Naive thymus-derived CD4-positive, alpha-beta T cell (primary cell): ENCODE data around the gene FNIP1. TPM values are rescaled to one million over a fixed set of nuclear protein-coding genes. Genes with fewer than 3 reads are reported as not detected.

Experiments
- ATAC-seq: fragments of 150-1000 bp; cut with Tn5 transposase; 2 replicates; pipeline ENCODE4 v1.10.0; 2021; ENCODE audit warnings: mild to moderate bottlenecking, moderate library complexity
- CTCF ChIA-PET: fragments of 350-600 bp; sonication (Branson Sonifier 250); formaldehyde crosslinking; loops from one replicate; lab custom pipeline; 2021; ENCODE audit warnings: antibody characterized with exemption; lab: Charles Lee
- POLR2A ChIA-PET: fragments of 350-600 bp; sonication (Branson Sonifier 250); formaldehyde crosslinking; loops from one replicate; lab custom pipeline; 2021; ENCODE audit warnings: antibody characterized with exemption, inconsistent platforms; lab: Charles Lee
- DNase-seq, 9 donors: peaks; one replicate each; pipeline versions ENCODE4 v3.0.0 to v3.0.0-alpha.2; 2020 to 2022; ENCODE audit warnings: mixed read lengths in 1 of 9
- H3K27ac ChIP-seq: one replicate; pipeline ENCODE4 v1.7.0; 2013; ENCODE audit warnings: mild to moderate bottlenecking, low read depth, low read length, moderate library complexity
- H3K27me3 ChIP-seq, 2 donors: one replicate each; pipeline ENCODE4 v1.7.0; 2013; ENCODE audit warnings: low read length in 2 of 2, mild to moderate bottlenecking in 2 of 2, moderate library complexity in 2 of 2; ENCODE audit not compliant: control insufficient read depth in 2 of 2, insufficient read depth in 2 of 2
- H3K36me3 ChIP-seq, 3 experiments: 1 replicate in 2 of 3; 2 replicates in 1 of 3; pipeline ENCODE4 v1.7.0; 2013; ENCODE audit warnings: low read length in 3 of 3, mild to moderate bottlenecking in 3 of 3, moderate library complexity in 1 of 3; ENCODE audit not compliant: insufficient read depth in 3 of 3, control insufficient read depth in 2 of 3
- H3K4me1 ChIP-seq, 2 donors: one replicate each; pipeline ENCODE4 v1.7.0; 2013; ENCODE audit warnings: low read length in 2 of 2, mild to moderate bottlenecking in 2 of 2, moderate library complexity in 1 of 2; ENCODE audit not compliant: control insufficient read depth in 2 of 2, insufficient read depth in 2 of 2
- H3K4me3 ChIP-seq: 2 replicates; pipeline ENCODE4 v1.7.0; 2013; ENCODE audit warnings: mild to moderate bottlenecking, low read length
- H3K9me3 ChIP-seq, 3 experiments: 1 replicate in 2 of 3; 2 replicates in 1 of 3; pipeline ENCODE4 v1.7.0; 2013; ENCODE audit warnings: low read length in 3 of 3; ENCODE audit not compliant: control insufficient read depth in 2 of 3
- H3K27ac Mint-ChIP-seq, 9 donors: one replicate each; pipeline ENCODE4 v1.8.0; 2020 to 2022; ENCODE audit warnings: mixed read lengths in 9 of 9, mild to moderate bottlenecking in 8 of 9, moderate library complexity in 5 of 9, inconsistent platforms in 2 of 9
- H3K27me3 Mint-ChIP-seq, 5 donors: one replicate each; pipeline ENCODE4 v1.8.0; 2021 to 2022; ENCODE audit warnings: mixed read lengths in 5 of 5, mild to moderate bottlenecking in 1 of 5
- H3K36me3 Mint-ChIP-seq, 5 donors: one replicate each; pipeline ENCODE4 v1.8.0; 2020 to 2022; ENCODE audit warnings: mixed read lengths in 5 of 5, mild to moderate bottlenecking in 3 of 5, inconsistent platforms in 1 of 5
- H3K4me1 Mint-ChIP-seq, 7 donors: one replicate each; pipeline ENCODE4 v1.8.0; 2020 to 2022; ENCODE audit warnings: mixed read lengths in 7 of 7, mild to moderate bottlenecking in 3 of 7, inconsistent platforms in 1 of 7
- H3K4me3 Mint-ChIP-seq, 10 donors: one replicate each; pipeline ENCODE4 v1.8.0; 2020 to 2022; ENCODE audit warnings: mild to moderate bottlenecking in 10 of 10, mixed read lengths in 10 of 10, moderate library complexity in 6 of 10, inconsistent platforms in 2 of 10
- H3K9me3 Mint-ChIP-seq, 11 donors: one replicate each; pipeline ENCODE4 v1.8.0; 2020 to 2022; ENCODE audit warnings: mixed read lengths in 11 of 11, mild to moderate bottlenecking in 4 of 11, inconsistent platforms in 1 of 11, moderate library complexity in 1 of 11
- intact Hi-C, 2 donors: fragments of 100-400 bp; cut with micrococcal nuclease; formaldehyde crosslinking; loops; one replicate each; pipeline ENCODE4 v1.15.1; 2023
- polyA plus RNA-seq, 2 donors: library from polyadenylated mRNA; unstranded; fragments of 300-500 nt; fragmentation: Illumina TruSeq; gene quantifications; one replicate each; pipeline ENCODE4 v1.2.3, GENCODE V29; 2021
- total RNA-seq, 6 experiments: library from RNA in 5 of 6; stranded (reverse) in 5 of 6; gene quantifications; 1 replicate in 5 of 6; 2 replicates in 1 of 6; pipeline ENCODE4 v1.2.3 and lab custom pipeline; 2021 to 2026

The FNIP1 gene
- total and polyA plus RNA-seq, 7 experiments from 2014 or later, result 8.8 to 48.5 (median 30.6) TPM

GRCh38 chr5:131789765-131790164 lies 7.1 kb downstream of the FNIP1 start:
- peaks cover 6 to 11% of the 10 kb centered on the region in 2 donors for H3K4me1 ChIP-seq
- Mint-ChIP-seq H3K4me3 (peak overlapping the region in 2 of 10 donors; percentile 2 to 24), H3K4me1 (peaks cover 30 to 78% (median 70%) of the 10 kb centered on the region in 7 donors), H3K27me3 (no peaks in the 10 kb centered on the region), H3K9me3 (peaks cover 0 to 1% (median 0%) of the 10 kb centered on the region in 11 donors), H3K27ac (peak overlapping the region in 2 of 9 donors; percentile 8), H3K36me3 (peaks cover 5 to 28% (median 13%) of the 10 kb centered on the region in 5 donors)
- DNase-seq (no peak), ATAC-seq (no peak)
- intact Hi-C loops, result loop anchor here in 1 of 2 donors (10.0 kb wide), 3 partner anchors 345 to 1175 kb away; partner anchors contain the start of genes AFF4 and KIF3A
- ChIA-PET POLR2A (no interaction called here), CTCF (interaction anchor here (0.7 kb wide), 1 partner anchor 36 kb away, joined by 3 read pairs; no protein-coding TSS in a partner anchor)
- no peaks in the 10 kb centered on the region for H3K27me3 ChIP-seq
- no peak overlapping the region for H3K27ac ChIP-seq
- H3K9me3 ChIP-seq, result no peaks in the 10 kb centered on the region
- no peak overlapping the region for H3K4me3 ChIP-seq
- H3K36me3 ChIP-seq, result no peaks in the 10 kb centered on the region

DNA sequence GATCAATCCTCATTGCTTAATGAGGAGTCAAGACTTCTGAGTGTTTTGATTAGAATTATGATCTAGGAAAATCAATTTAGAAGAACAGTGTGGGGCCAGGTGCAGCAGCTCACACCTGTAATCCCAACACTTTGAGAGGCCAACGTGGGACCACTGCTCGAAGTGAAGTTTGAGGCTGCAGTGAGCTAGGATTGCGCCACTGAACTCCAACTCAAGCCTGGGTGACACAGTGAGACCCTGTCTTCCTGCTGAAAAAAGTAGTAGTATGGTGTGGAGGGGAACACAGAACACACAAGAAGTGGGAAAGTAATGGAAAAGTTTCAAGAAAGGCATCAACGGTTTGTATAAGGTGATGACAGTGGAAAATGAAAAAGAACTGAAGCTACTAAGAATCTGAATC lies 9.1 kb downstream of the FNIP1 start:
- no peak for ATAC-seq
- Histone ChIP-seq H3K27ac (no peak overlapping the region), H3K4me1 (peaks cover 0 to 11% of the 10 kb centered on the region in 2 donors), H3K4me3 (no peak overlapping the region), H3K9me3 (no peaks in the 10 kb centered on the region), H3K36me3 (no peaks in the 10 kb centered on the region), H3K27me3 (no peaks in the 10 kb centered on the region)
- H3K4me3 Mint-ChIP-seq, result peak overlapping the region in 2 of 10 donors; percentile 1 to 27
- H3K9me3 Mint-ChIP-seq, result no peaks in the 10 kb centered on the region
- peaks cover 5 to 20% (median 15%) of the 10 kb centered on the region in 5 donors for H3K36me3 Mint-ChIP-seq
- peak overlapping the region in 2 of 9 donors; percentile 11 to 72 for H3K27ac Mint-ChIP-seq
- DNase-seq, result no peak
- intact Hi-C loops, result loop anchor here in 1 of 2 donors (2.0 kb wide), 1 partner anchor 17 kb away; no protein-coding TSS in a partner anchor
- POLR2A ChIA-PET, result interaction anchor here (0.7 to 1.4 kb wide), 2 partner anchors 9 to 34 kb away, joined by 3 to 5 read pairs; partner anchors contain the start of gene FNIP1
- peaks cover 28 to 73% (median 68%) of the 10 kb centered on the region in 7 donors for H3K4me1 Mint-ChIP-seq
- CTCF ChIA-PET, result no interaction called here
- H3K27me3 Mint-ChIP-seq, result no peaks in the 10 kb centered on the region

DNA sequence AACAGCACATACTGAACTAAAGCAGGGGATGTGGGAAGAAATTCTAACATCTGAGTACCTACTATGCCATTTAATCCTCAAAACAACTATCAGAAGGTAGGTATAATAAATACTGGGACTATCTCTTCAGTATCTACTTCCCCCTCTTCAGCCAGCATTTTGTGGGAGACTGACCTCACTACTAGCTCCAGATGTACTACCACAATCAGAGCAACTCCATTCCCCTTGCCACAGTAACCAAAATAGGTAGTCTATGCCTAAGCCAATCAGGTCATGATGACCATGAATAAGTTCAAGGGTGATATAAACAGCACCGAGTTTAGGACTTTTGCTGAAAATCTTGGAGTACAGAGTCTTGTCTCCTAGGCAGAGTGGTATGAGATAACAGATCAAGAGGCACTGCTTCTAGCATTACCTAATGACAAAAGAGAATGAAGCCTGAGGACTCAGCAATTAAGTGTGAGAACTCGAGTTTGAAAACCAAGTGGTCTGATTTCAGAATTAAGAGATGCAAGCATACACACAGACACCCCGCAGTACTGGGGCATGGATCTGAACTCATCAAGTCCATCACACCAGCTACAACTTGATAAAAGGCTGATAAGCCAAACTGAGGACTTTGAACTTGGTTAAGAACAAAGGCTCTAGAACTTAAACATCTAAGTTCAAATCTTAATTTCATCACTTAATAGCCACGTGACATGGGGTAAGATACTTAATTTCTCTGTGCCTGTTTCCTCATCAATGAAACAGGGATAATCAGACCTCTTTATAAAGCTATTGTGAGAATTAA lies 9.7 kb downstream of the FNIP1 start:
- intact Hi-C loops, result loop anchor here in 1 of 2 donors (2.0 kb wide), 1 partner anchor 16 kb away; no protein-coding TSS in a partner anchor
- ATAC-seq, result no peak
- H3K27me3 ChIP-seq, result no peaks in the 10 kb centered on the region
- Mint-ChIP-seq H3K36me3 (peaks cover 5 to 24% (median 21%) of the 10 kb centered on the region in 5 donors), H3K9me3 (no peaks in the 10 kb centered on the region), H3K27me3 (no peaks in the 10 kb centered on the region), H3K4me1 (peaks cover 32 to 76% (median 69%) of the 10 kb centered on the region in 7 donors), H3K4me3 (peak overlapping the region in 2 of 10 donors; percentile 8 to 21), H3K27ac (peak overlapping the region in 1 of 9 donors; percentile 29)
- no peaks in the 10 kb centered on the region for H3K36me3 ChIP-seq
- DNase-seq, result no peak
- no peak overlapping the region for H3K27ac ChIP-seq
- ChIA-PET CTCF (no interaction called here), POLR2A (interaction anchor here (1.4 kb wide), 1 partner anchor 10 kb away, joined by 3 read pairs; the partner anchor contains the start of gene FNIP1)
- H3K9me3 ChIP-seq, result no peaks in the 10 kb centered on the region
- H3K4me3 ChIP-seq, result no peak overlapping the region
- H3K4me1 ChIP-seq, result peaks cover 0 to 11% of the 10 kb centered on the region in 2 donors

DNA sequence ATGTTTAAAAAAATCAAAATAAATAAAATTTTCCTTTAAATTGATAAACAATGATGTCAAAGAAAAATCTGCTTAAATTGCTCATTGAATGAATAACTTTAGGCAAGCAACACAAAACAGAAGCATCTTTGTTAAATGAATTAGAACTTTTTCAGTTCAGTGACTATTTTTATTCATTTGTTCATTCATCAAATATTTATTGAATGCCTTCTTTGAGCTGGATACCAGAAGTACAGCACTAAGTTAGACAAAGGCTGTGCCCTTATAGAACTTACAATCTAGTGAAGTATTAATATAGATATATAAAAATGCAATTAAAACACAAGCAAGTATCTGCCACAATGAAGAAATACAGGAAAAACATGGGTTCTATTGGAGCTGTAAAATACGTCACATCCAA lies 10.8 kb downstream of the FNIP1 start:
- Mint-ChIP-seq H3K4me3 (no peak overlapping the region), H3K27ac (no peak overlapping the region), H3K36me3 (peaks cover 5 to 27% (median 24%) of the 10 kb centered on the region in 5 donors), H3K4me1 (peaks cover 34 to 75% (median 69%) of the 10 kb centered on the region in 7 donors), H3K9me3 (no peaks in the 10 kb centered on the region), H3K27me3 (no peaks in the 10 kb centered on the region)
- Histone ChIP-seq H3K27ac (no peak overlapping the region), H3K4me3 (no peak overlapping the region), H3K4me1 (peaks cover 0 to 11% of the 10 kb centered on the region in 2 donors), H3K27me3 (no peaks in the 10 kb centered on the region), H3K36me3 (no peaks in the 10 kb centered on the region), H3K9me3 (no peaks in the 10 kb centered on the region)
- ATAC-seq (no peak), DNase-seq (no peak)
- CTCF ChIA-PET, result no interaction called here
- intact Hi-C loops, result loop anchor here in 1 of 2 donors (2.0 kb wide), 1 partner anchor 15 kb away; no protein-coding TSS in a partner anchor
- POLR2A ChIA-PET, result no interaction called here

GRCh38 chr5:131783874-131784273 lies 12.9 kb downstream of the FNIP1 start:
- intact Hi-C loops, result no loop called here
- peaks cover 0 to 2% (median 0%) of the 10 kb centered on the region in 11 donors for H3K9me3 Mint-ChIP-seq
- Histone ChIP-seq H3K27me3 (no peaks in the 10 kb centered on the region), H3K36me3 (no peaks in the 10 kb centered on the region), H3K27ac (no peak overlapping the region), H3K4me1 (peaks cover 0 to 11% of the 10 kb centered on the region in 2 donors), H3K9me3 (no peaks in the 10 kb centered on the region), H3K4me3 (no peak overlapping the region)
- DNase-seq (no peak), ATAC-seq (no peak)
- peaks cover 31 to 65% (median 59%) of the 10 kb centered on the region in 7 donors for H3K4me1 Mint-ChIP-seq
- peak overlapping the region in 2 of 10 donors; percentile 27 to 50 for H3K4me3 Mint-ChIP-seq
- H3K27me3 Mint-ChIP-seq, result no peaks in the 10 kb centered on the region
- ChIA-PET CTCF (interaction anchor here (1.6 kb wide), 1 partner anchor 224 kb away, joined by 4 read pairs; no protein-coding TSS in a partner anchor), POLR2A (no interaction called here)
- peak overlapping the region in 1 of 9 donors; percentile 49 for H3K27ac Mint-ChIP-seq
- H3K36me3 Mint-ChIP-seq, result peaks cover 5 to 30% (median 15%) of the 10 kb centered on the region in 5 donors

DNA sequence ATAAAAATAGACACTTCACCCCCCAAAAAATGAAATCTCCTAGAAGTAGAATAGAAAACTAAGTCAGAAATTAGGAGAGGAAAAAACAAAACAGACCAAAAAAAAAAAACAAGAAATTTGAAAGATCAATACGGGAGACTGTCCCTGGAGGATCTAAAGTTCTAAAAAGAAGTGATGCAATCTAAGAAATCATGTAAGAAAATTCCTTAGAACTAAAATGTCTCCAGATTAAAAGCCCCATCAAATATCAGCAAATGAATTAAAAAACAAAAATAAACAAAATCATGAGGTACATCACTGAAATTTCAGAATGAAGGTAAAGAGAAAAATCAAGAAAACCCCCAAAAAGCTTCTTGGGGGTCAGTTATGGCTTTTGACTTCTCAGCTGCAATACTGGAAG lies 13.5 kb downstream of the FNIP1 start:
- H3K27me3 ChIP-seq, result no peaks in the 10 kb centered on the region
- H3K36me3 Mint-ChIP-seq, result peaks cover 5 to 30% (median 13%) of the 10 kb centered on the region in 5 donors
- peaks cover 0 to 11% of the 10 kb centered on the region in 2 donors for H3K4me1 ChIP-seq
- CTCF ChIA-PET, result no interaction called here
- no peak for DNase-seq
- H3K27ac ChIP-seq, result no peak overlapping the region
- H3K9me3 Mint-ChIP-seq, result peaks cover 0 to 2% (median 0%) of the 10 kb centered on the region in 11 donors
- ATAC-seq, result no peak
- no peaks in the 10 kb centered on the region for H3K27me3 Mint-ChIP-seq
- H3K36me3 ChIP-seq, result no peaks in the 10 kb centered on the region
- intact Hi-C loops, result no loop called here
- peak overlapping the region in 1 of 9 donors; percentile 3 for H3K27ac Mint-ChIP-seq
- no peak overlapping the region for H3K4me3 ChIP-seq
- H3K4me3 Mint-ChIP-seq, result peak overlapping the region in 1 of 10 donors; percentile 27
- H3K9me3 ChIP-seq, result no peaks in the 10 kb centered on the region
- peaks cover 29 to 63% (median 56%) of the 10 kb centered on the region in 7 donors for H3K4me1 Mint-ChIP-seq
- POLR2A ChIA-PET, result interaction anchor here (0.7 kb wide), 1 partner anchor 87 kb away, joined by 3 read pairs; no protein-coding TSS in a partner anchor
